Measurements from ENCODE around the gene SMIM1. TPM values are rescaled to one million over a fixed set of nuclear protein-coding genes. Genes with fewer than 3 reads are reported as not detected.

The SMIM1 gene
- total RNA-seq, 6 donors from 2014 or later, result 2.8 to 20.8 (median 13.5) TPM

DNA sequence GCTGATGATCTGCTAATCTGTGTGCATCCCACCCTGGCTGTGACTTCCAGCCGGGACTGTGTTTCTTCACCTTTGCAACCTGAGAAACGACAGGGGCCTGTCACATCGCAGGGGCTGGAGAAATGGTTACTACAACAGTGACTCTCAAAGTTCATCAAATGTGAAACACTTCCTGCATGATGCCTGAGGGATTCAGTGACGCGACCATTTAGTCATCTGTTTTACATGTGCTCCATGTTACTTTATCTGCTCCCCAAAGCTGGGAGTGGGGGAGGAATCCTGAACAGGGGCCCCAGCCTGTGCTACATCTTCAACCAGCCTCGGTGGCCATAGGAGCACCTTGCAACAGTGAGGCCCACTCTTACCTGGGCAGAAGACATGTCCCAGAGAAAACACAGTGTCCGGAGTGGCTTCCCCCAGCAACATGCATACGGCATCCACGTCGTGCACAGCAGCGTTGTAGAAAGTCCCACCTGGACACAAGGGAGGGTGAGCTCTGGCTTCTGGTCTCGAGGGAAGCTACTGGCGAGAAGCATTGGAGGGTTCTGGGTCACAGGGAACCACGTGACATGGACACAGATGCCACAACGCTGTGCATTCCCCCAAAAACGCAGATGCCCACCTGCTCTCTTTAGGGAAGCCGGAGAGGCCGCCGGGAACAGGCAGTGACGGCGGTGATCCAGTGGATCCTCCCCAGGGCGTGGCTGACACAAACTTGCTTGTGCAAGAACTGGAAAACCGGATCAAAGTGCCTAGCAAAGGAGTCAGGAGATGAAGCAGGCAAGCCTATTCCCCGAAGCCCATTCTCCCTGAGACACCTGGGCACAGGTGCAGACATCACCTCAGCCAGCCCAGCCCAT is 29.9 kb upstream of the SMIM1 start:
- Histone ChIP-seq H3K27me3 (no peaks in the 10 kb centered on the region), H3K4me3 (no peak overlapping the region), H3K36me3 (peaks cover 9 to 54% (median 27%) of the 10 kb centered on the region in 4 donors), H3K4me1 (peaks cover 10 to 28% (median 16%) of the 10 kb centered on the region in 4 donors), H3K27ac (no peak overlapping the region), H3K9me3 (no peaks in the 10 kb centered on the region)
- ATAC-seq (ENCODE audit: low FRiP score in 2 of 2), result no peak
- DNase-seq, result no peak
- WGBS, 2 donors, result 88 to 93% methylated on average over 20 to 24 of the region's 24 CpGs
- TF ChIP-seq, protein P1, sequence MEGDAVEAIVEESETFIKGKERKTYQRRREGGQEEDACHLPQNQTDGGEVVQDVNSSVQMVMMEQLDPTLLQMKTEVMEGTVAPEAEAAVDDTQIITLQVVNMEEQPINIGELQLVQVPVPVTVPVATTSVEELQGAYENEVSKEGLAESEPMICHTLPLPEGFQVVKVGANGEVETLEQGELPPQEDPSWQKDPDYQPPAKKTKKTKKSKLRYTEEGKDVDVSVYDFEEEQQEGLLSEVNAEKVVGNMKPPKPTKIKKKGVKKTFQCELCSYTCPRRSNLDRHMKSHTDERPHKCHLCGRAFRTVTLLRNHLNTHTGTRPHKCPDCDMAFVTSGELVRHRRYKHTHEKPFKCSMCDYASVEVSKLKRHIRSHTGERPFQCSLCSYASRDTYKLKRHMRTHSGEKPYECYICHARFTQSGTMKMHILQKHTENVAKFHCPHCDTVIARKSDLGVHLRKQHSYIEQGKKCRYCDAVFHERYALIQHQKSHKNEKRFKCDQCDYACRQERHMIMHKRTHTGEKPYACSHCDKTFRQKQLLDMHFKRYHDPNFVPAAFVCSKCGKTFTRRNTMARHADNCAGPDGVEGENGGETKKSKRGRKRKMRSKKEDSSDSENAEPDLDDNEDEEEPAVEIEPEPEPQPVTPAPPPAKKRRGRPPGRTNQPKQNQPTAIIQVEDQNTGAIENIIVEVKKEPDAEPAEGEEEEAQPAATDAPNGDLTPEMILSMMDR (IDR thresholded peaks at IDR 0.05), result no peak
- no peak for TF ChIP-seq POLR2A (IDR thresholded peaks at IDR 0.05)
- TF ChIP-seq EP300 (IDR thresholded peaks at IDR 0.05), result no peak
- no peak for TF ChIP-seq POLR2AphosphoS5 (IDR thresholded peaks at IDR 0.05)

GRCh38 chr1:3743421-3743820 is 29.1 kb upstream of the SMIM1 start:
- H3K4me3 ChIP-seq, result no peak overlapping the region
- no peaks in the 10 kb centered on the region for H3K27me3 ChIP-seq
- TF ChIP-seq, protein P1 (IDR thresholded peaks at IDR 0.05), result no peak
- TF ChIP-seq POLR2AphosphoS5 (IDR thresholded peaks at IDR 0.05) (no peak), POLR2A (IDR thresholded peaks at IDR 0.05) (no peak), EP300 (IDR thresholded peaks at IDR 0.05) (no peak)
- H3K9me3 ChIP-seq, result no peaks in the 10 kb centered on the region
- H3K4me1 ChIP-seq, result peaks cover 11 to 34% (median 20%) of the 10 kb centered on the region in 4 donors
- DNase-seq (no peak), ATAC-seq (ENCODE audit: low FRiP score in 2 of 2) (no peak)
- no peak overlapping the region for H3K27ac ChIP-seq
- 69 to 74% methylated on average over 4 of the region's 4 CpGs for WGBS, 2 donors
- peaks cover 4 to 47% (median 21%) of the 10 kb centered on the region in 4 donors for H3K36me3 ChIP-seq

DNA sequence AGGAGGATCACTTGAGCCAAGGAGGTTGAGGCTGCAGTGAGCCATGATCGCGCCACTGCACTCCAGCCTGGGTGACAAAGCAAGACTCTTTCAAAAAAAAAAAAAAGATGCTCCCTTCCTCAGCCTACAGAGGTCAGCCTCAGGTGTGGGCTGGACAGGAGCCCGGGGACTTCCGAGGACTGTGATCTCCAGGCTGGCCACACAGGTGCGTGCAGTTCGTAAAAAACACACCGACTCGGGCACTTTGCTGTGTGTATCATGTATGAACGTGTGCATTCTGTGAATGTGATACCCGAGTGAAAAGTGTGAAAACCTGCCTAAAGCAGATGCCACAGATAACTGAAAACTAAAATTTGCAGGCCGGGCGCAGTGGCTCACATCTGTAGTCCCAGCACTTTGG is 28.7 kb upstream of the SMIM1 start:
- Histone ChIP-seq H3K4me1 (peaks cover 11 to 34% (median 20%) of the 10 kb centered on the region in 4 donors), H3K36me3 (peaks cover 0 to 43% (median 19%) of the 10 kb centered on the region in 4 donors), H3K27me3 (no peaks in the 10 kb centered on the region), H3K27ac (no peak overlapping the region), H3K4me3 (no peak overlapping the region), H3K9me3 (no peaks in the 10 kb centered on the region)
- no peak for DNase-seq
- WGBS, 2 donors, result 95 to 97% methylated on average over 12 of the region's 12 CpGs
- no peak for ATAC-seq (ENCODE audit: low FRiP score in 2 of 2)
- TF ChIP-seq POLR2AphosphoS5 (IDR thresholded peaks at IDR 0.05) (no peak), EP300 (IDR thresholded peaks at IDR 0.05) (no peak), POLR2A (IDR thresholded peaks at IDR 0.05) (no peak)
- TF ChIP-seq, protein P1 (IDR thresholded peaks at IDR 0.05), result no peak

DNA sequence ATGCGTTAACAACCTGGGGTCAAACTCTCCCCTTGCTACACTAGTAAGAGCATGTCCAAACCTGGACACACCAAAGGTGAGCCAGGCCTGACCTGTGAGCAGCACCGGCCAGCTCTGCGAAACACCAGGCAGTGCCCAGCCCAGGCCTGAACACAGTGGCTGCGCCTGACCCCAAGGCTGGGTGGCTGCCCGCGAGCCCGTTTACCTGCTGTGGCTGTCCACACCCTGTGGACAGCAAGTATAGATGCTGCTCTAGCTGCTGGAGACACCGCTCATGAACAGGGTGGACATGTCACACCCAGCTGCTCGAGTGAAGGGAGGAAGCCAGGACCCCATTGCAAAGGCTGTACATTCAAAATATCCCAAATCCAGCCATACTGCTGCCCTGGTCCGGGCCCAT is 27.9 kb upstream of the SMIM1 start:
- Histone ChIP-seq H3K36me3 (peaks cover 0 to 34% (median 16%) of the 10 kb centered on the region in 4 donors), H3K27me3 (no peaks in the 10 kb centered on the region), H3K9me3 (no peaks in the 10 kb centered on the region), H3K4me1 (peaks cover 11 to 34% (median 20%) of the 10 kb centered on the region in 4 donors), H3K27ac (no peak overlapping the region), H3K4me3 (no peak overlapping the region)
- 98 to 100% methylated on average over 1 to 10 of the region's 10 CpGs for WGBS, 2 donors
- TF ChIP-seq EP300 (IDR thresholded peaks at IDR 0.05) (no peak), POLR2A (IDR thresholded peaks at IDR 0.05) (no peak), POLR2AphosphoS5 (IDR thresholded peaks at IDR 0.05) (no peak)
- TF ChIP-seq, protein P1 (IDR thresholded peaks at IDR 0.05), result no peak
- ATAC-seq (ENCODE audit: low FRiP score in 2 of 2) (no peak), DNase-seq (no peak)
